BJ (cell line): ENCODE measurements around the gene UMODL1. TPM values are rescaled to one million over a fixed set of nuclear protein-coding genes. Genes with fewer than 3 reads are reported as not detected.

Source experiments
- CTCF ChIA-PET: fragments of 350-600 bp; formaldehyde crosslinking; extraction: SDS; loops from one replicate; lab custom pipeline; 2021; ENCODE audit warnings: antibody characterized with exemption, inconsistent platforms; lab: Yijun Ruan, JAX
- POLR2A ChIA-PET: fragments of 300-600 bp; sonication (Branson Sonifier 250); formaldehyde crosslinking; extraction: SDS; loops from one replicate; lab custom pipeline; 2021; ENCODE audit warnings: antibody characterized with exemption; lab: Charles Lee
- DNase-seq: peaks from one replicate; pipeline ENCODE4 v3.0.0-alpha.2; 2011; ENCODE audit warnings: low read depth
- H3K27me3 ChIP-seq: 2 replicates; pipeline ENCODE4 v1.6.0; 2011; ENCODE audit warnings: low read length; ENCODE audit not compliant: control insufficient read depth, insufficient read depth
- H3K36me3 ChIP-seq: 2 replicates; pipeline ENCODE4 v1.5.1; 2011; ENCODE audit warnings: low read length; ENCODE audit not compliant: control insufficient read depth, insufficient read depth
- H3K4me3 ChIP-seq: 2 replicates; pipeline ENCODE4 v1.5.1; 2011; ENCODE audit warnings: low read depth, mild to moderate bottlenecking, control low read depth, low read length
- polyA plus RNA-seq: library from polyadenylated mRNA; depleted of rRNA; stranded (reverse); fragments of >200 nt; gene quantifications from 2 replicates; pipeline ENCODE4 v1.2.3, GENCODE V29; 2011
- TF ChIP-seq, protein P1 (sequence below): IDR thresholded peaks from 2 replicates; pipeline ENCODE4 v1.5.1; 2011; ENCODE audit warnings: low read depth, mild to moderate bottlenecking, control low read depth, inconsistent platforms, low read length, moderate library complexity; ENCODE audit not compliant: insufficient read depth

UMODL1 gene
- polyA plus RNA-seq, 1 experiment: 0.04 TPM

- CTCF ChIA-PET: interaction anchor here (3.4 to 3.9 kb wide), 2 partner anchors 12 to 14 kb away, joined by 10 to 17 read pairs; no protein-coding TSS in a partner anchor
- no peak overlapping the region for H3K4me3 ChIP-seq
- POLR2A ChIA-PET: no interaction called here
- no peak for DNase-seq
- peaks cover 8% of the 10 kb centered on the region for H3K27me3 ChIP-seq
- no peaks in the 10 kb centered on the region for H3K36me3 ChIP-seq
- TF ChIP-seq, protein P1, sequence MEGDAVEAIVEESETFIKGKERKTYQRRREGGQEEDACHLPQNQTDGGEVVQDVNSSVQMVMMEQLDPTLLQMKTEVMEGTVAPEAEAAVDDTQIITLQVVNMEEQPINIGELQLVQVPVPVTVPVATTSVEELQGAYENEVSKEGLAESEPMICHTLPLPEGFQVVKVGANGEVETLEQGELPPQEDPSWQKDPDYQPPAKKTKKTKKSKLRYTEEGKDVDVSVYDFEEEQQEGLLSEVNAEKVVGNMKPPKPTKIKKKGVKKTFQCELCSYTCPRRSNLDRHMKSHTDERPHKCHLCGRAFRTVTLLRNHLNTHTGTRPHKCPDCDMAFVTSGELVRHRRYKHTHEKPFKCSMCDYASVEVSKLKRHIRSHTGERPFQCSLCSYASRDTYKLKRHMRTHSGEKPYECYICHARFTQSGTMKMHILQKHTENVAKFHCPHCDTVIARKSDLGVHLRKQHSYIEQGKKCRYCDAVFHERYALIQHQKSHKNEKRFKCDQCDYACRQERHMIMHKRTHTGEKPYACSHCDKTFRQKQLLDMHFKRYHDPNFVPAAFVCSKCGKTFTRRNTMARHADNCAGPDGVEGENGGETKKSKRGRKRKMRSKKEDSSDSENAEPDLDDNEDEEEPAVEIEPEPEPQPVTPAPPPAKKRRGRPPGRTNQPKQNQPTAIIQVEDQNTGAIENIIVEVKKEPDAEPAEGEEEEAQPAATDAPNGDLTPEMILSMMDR: no peak
Observed at GRCh38 chr21:42159560-42160110, 88.5 kb downstream of the UMODL1 start.

DNA sequence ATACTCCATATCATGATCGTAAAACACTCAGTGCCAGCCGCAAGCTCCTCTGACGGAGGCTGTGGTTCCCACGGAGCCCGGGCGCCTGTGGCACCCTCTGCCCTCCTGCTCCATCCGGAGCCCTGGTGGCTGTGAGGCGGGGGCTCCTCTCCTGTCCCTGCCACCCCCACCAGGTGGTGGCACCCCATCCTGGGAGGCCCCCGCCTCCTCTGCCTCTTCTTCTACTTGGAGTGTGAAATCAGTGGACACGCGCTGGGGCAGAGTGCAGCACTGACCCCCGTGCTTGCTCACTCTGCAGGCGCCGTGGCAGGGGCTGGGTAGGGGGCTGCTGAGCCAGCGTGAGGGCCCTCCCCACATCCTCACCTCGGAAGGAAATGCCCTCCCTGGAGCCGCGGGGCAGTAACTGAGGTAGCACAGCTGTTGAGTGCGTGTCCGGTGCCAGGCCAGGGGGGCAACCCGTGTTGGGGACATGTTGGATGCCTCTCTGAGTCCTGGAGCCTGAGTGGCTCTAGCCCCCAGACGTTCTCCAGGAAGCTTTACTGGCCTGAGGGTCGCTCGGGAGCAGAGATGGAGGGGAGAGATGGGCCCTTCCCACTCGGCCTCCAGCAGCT is 89.1 kb downstream of the UMODL1 start:
- CTCF ChIA-PET: interaction anchor here (3.9 kb wide), 1 partner anchor 15 kb away, joined by 17 read pairs; no protein-coding TSS in a partner anchor

DNA sequence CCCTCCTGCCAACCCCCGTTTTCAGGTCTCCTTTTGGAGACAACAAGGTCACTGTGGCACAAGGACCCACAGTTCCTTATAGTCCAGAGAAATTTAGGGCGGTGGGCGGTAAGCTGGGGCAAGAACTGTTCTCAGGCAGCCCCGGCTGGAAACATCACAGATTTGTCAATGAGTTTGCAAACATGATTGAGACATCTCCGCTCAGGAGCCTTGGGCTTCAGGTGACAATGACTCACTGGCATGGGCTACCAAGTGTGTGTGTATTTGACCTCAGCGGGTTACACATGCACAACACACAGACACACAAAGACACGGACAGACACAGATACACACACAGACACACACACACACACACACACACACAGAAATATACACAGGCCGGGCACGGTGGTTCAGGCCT is 89.6 kb downstream of the UMODL1 start:
- POLR2A ChIA-PET: no interaction called here
- CTCF ChIA-PET: no interaction called here
- Histone ChIP-seq H3K36me3 (no peaks in the 10 kb centered on the region), H3K4me3 (no peak overlapping the region), H3K27me3 (peaks cover 8% of the 10 kb centered on the region)
- TF ChIP-seq, protein P1: no peak
- no peak for DNase-seq

More for the DNA sequence above, 89.1 kb downstream of the UMODL1 start:
- no peak for DNase-seq
- TF ChIP-seq, protein P1: no peak
- Histone ChIP-seq H3K36me3 (no peaks in the 10 kb centered on the region), H3K4me3 (no peak overlapping the region), H3K27me3 (peaks cover 8% of the 10 kb centered on the region)
- POLR2A ChIA-PET: no interaction called here

DNA sequence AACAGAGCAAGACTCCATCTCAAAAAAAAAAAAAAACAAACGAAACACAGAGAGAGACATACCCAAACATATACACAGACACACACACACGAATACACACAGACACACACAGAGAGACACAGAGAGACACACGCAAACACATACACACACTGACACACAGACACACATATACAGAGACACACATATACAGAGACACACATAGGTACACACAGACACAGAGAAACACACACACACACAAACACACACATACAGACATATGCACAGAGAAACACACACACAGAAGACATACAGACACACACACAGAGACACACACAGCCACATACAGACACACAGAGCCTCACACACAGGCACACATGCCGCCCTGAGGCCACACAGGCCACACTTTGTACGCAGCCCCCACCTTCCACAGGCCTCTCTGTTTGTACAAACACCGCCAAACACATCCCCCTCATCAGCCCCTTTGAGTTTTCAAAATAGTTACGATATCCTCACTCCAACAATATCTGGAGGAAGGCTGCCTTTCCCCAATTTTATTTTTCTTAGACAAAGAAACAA is 90.4 kb downstream of the UMODL1 start:
- Histone ChIP-seq H3K36me3 (no peaks in the 10 kb centered on the region), H3K27me3 (peaks cover 8% of the 10 kb centered on the region), H3K4me3 (no peak overlapping the region)
- DNase-seq: no peak
- TF ChIP-seq, protein P1: no peak
- ChIA-PET CTCF (no interaction called here), POLR2A (no interaction called here)

- Histone ChIP-seq H3K4me3 (no peak overlapping the region), H3K27me3 (peaks cover 3% of the 10 kb centered on the region), H3K36me3 (no peaks in the 10 kb centered on the region)
- POLR2A ChIA-PET: no interaction called here
- TF ChIP-seq, protein P1: no peak
- DNase-seq: no peak
- CTCF ChIA-PET: no interaction called here
Observed at GRCh38 chr21:42161956-42162681, 91.0 kb downstream of the UMODL1 start.
